ENCODE measurements around the gene FOXP4. TPM values are rescaled to one million over a fixed set of nuclear protein-coding genes. Genes with fewer than 3 reads are reported as not detected.
A peak's percentile ranks its signal among the peaks of the same experiment; 100 is the strongest.

Gene FOXP4
- total RNA-seq, 4 donors from 2014 or later, result 12.6 to 42.4 (median 23.7) TPM

- intact Hi-C loops (cut with DNase I), result no loop called here
- no peak for TF ChIP-seq CTCF (IDR thresholded peaks at IDR 0.05)
- TF ChIP-seq POLR2A (IDR thresholded peaks at IDR 0.05), result no peak
- Histone ChIP-seq H3K36me3 (no peaks in the 10 kb centered on the region), H3K4me3 (replicated peaks in 1 of 3) (peak within 1 kb of the TSS in 1 of 3 donors; percentile 40), H3K4me1 (peaks cover 19 to 28% of the 10 kb centered on the region in 2 donors), H3K27ac (peak within 1 kb of the TSS in 1 of 3 donors; percentile 13), H3K27me3 (peaks cover 6% of the 10 kb centered on the region), H3K9me3 (no peaks in the 10 kb centered on the region)
- 1% methylated on average over 39 to 50 of the region's 86 CpGs for WGBS, 2 donors
- no peak for DNase-seq
Observed at GRCh38 chr6:41638002-41638934, 92.1 kb downstream of the FOXP4 start, which contains the start of gene MDFI. MDFI (plus strand) TSS chr6:41638468; CDS start chr6:41638750, 282 bp downstream.

- 34 to 38% methylated on average over 37 to 40 of the region's 40 CpGs for WGBS, 2 donors
- Histone ChIP-seq H3K27me3 (peaks cover 6% of the 10 kb centered on the region), H3K36me3 (no peaks in the 10 kb centered on the region), H3K27ac (peak overlapping the region in 1 of 3 donors; percentile 13), H3K4me1 (peaks cover 19 to 28% of the 10 kb centered on the region in 2 donors), H3K9me3 (no peaks in the 10 kb centered on the region), H3K4me3 (replicated peaks in 1 of 3) (peak overlapping the region in 1 of 3 donors; percentile 40)
- intact Hi-C loops (cut with DNase I), result no loop called here
- no peak for TF ChIP-seq POLR2A (IDR thresholded peaks at IDR 0.05)
- TF ChIP-seq CTCF (IDR thresholded peaks at IDR 0.05), result no peak
- peak in 1 of 2 donors; percentile 10 for DNase-seq
Observed at GRCh38 chr6:41638935-41639808, 93.0 kb downstream of the FOXP4 start.

- intact Hi-C loops (cut with DNase I), result no loop called here
- TF ChIP-seq POLR2A (IDR thresholded peaks at IDR 0.05) (no peak), CTCF (IDR thresholded peaks at IDR 0.05) (no peak)
- Histone ChIP-seq H3K27ac (no peak overlapping the region), H3K4me1 (peaks cover 19 to 28% of the 10 kb centered on the region in 2 donors), H3K4me3 (replicated peaks in 1 of 3) (no peak overlapping the region), H3K27me3 (peaks cover 6% of the 10 kb centered on the region), H3K9me3 (no peaks in the 10 kb centered on the region), H3K36me3 (no peaks in the 10 kb centered on the region)
- 66 to 77% methylated on average over 7 to 8 of the region's 8 CpGs for WGBS, 2 donors
- no peak for DNase-seq
Observed at GRCh38 chr6:41639809-41640371, 93.7 kb downstream of the FOXP4 start.

GRCh38 chr6:41640426-41640825 lies 94.2 kb downstream of the FOXP4 start:
- no peak overlapping the region for H3K27ac ChIP-seq
- H3K27me3 ChIP-seq, result peaks cover 6% of the 10 kb centered on the region
- H3K4me1 ChIP-seq, result peaks cover 19 to 28% of the 10 kb centered on the region in 2 donors
- TF ChIP-seq POLR2A (IDR thresholded peaks at IDR 0.05), result no peak
- no peak for TF ChIP-seq CTCF (IDR thresholded peaks at IDR 0.05)
- intact Hi-C loops (cut with DNase I), result no loop called here
- DNase-seq, result no peak
- H3K9me3 ChIP-seq, result no peaks in the 10 kb centered on the region
- no peaks in the 10 kb centered on the region for H3K36me3 ChIP-seq
- H3K4me3 ChIP-seq (replicated peaks in 1 of 3), result no peak overlapping the region
- 81 to 85% methylated on average over 4 to 7 of the region's 7 CpGs for WGBS, 2 donors

Data from thyroid gland (tissue), 4 donors.